DOHH2 (cell line): Measurements from ENCODE around the gene OR52D1.

ENCODE experiments used
- H3F3A ChIP-seq: fragments of 200-600 bp; sonication (generic), shearing (Covaris generic); 2 replicates; pipeline ENCODE4 v1.6.0; 2016; ENCODE audit warnings: antibody characterized with exemption, mild to moderate bottlenecking; ENCODE audit not compliant: control insufficient read depth, insufficient read depth
- H3K27ac ChIP-seq: fragments of 200-600 bp; sonication (generic); 2 replicates; pipeline ENCODE4 v1.5.1; 2014; ENCODE audit warnings: low read depth, mild to moderate bottlenecking, low read length, moderate library complexity
- H3K27me3 ChIP-seq: fragments of 200-600 bp; sonication (generic); 2 replicates; pipeline ENCODE4 v1.6.1; 2014; ENCODE audit warnings: mild to moderate bottlenecking, low read length, mixed read lengths; ENCODE audit not compliant: control insufficient read depth
- H3K36me3 ChIP-seq: fragments of 200-600 bp; sonication (generic); 2 replicates; pipeline ENCODE4 v1.6.1; 2014; ENCODE audit warnings: mild to moderate bottlenecking, low read length, moderate library complexity, mixed read lengths; ENCODE audit not compliant: control insufficient read depth
- H3K4me1 ChIP-seq: fragments of 200-600 bp; sonication (generic); 2 replicates; pipeline ENCODE4 v1.6.1; 2014; ENCODE audit warnings: mild to moderate bottlenecking, low read length, mixed read lengths; ENCODE audit not compliant: control insufficient read depth
- H3K4me2 ChIP-seq: fragments of 200-600 bp; sonication (generic); 2 replicates; pipeline ENCODE4 v1.6.0; 2014; ENCODE audit warnings: mild to moderate bottlenecking, low read length, moderate library complexity
- H3K4me3 ChIP-seq: fragments of 200-600 bp; sonication (generic); 2 replicates; pipeline ENCODE4 v1.5.1; 2014; ENCODE audit warnings: mild to moderate bottlenecking, low read length, mixed read lengths
- H3K79me2 ChIP-seq: fragments of 200-600 bp; sonication (generic); 2 replicates; pipeline ENCODE4 v1.6.1; 2014; ENCODE audit warnings: mild to moderate bottlenecking, low read length, mixed read lengths; ENCODE audit not compliant: control insufficient read depth
- H3K9me2 ChIP-seq: fragments of 200-600 bp; sonication (generic); replicated peaks from 2 replicates; pipeline ENCODE4 v1.6.1; 2014; ENCODE audit warnings: mild to moderate bottlenecking, low read length, mixed read lengths; ENCODE audit not compliant: control insufficient read depth
- H3K9me3 ChIP-seq: fragments of 200-600 bp; sonication (generic); 2 replicates; pipeline ENCODE4 v1.6.1; 2014; ENCODE audit warnings: antibody characterized with exemption, low read length, mixed read lengths; ENCODE audit not compliant: control insufficient read depth, insufficient read depth
- H4K20me1 ChIP-seq: fragments of 200-600 bp; sonication (generic); 2 replicates; pipeline ENCODE4 v1.6.0; 2014; ENCODE audit warnings: low read depth, mild to moderate bottlenecking, antibody characterized with exemption, low read length, moderate library complexity; ENCODE audit not compliant: control insufficient read depth, insufficient read depth
- EZH2phosphoT487 ChIP-seq: fragments of 200-600 bp; sonication (generic); IDR thresholded peaks from 2 replicates; pipeline ENCODE4 v1.6.1; 2017; ENCODE audit warnings: borderline replicate concordance, mild to moderate bottlenecking, antibody characterized with exemption, low read length, moderate library complexity, mixed read lengths
- TF ChIP-seq, protein P1 (sequence below): fragments of 200-600 bp; sonication (generic); IDR thresholded peaks from one replicate; pipeline ENCODE4 v1.5.1; 2014; ENCODE audit warnings: antibody characterized with exemption, mild to moderate bottlenecking, low read depth, low read length; ENCODE audit not compliant: poor library complexity, severe bottlenecking

OR52D1 gene

DNA sequence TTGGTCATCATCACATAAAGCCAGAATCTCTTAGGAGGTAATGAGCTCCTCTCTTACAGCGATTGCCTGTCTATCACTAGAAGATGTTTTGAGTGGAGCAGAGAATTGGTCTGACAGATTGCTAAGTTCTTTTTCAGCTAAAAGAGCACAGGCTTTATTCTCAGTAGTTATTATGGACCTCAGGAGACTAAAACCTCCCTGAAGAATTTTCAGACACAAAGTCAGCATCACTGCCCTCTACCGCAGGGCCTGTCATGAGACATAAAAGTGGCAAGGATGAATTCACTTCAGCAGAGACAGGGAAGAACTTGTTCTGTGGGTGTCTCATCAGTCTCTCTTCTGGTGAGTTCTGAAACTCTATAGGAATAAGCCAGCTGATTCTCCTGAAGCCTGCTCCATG lies 39.5 kb upstream of the OR52D1 start, which contains the start of gene OR51I2:
Gene OR51I2 (plus strand): TSS at position 301 of the 400 bp plus-strand sequence. CDS start 4,166 bp downstream, outside the sequence.
- Histone ChIP-seq H3K27ac (no peak within 1 kb of the TSS), H3F3A (no peaks in the 10 kb centered on the region), H3K4me2 (no peak within 1 kb of the TSS), H3K9me2 (no peaks in the 10 kb centered on the region), H3K79me2 (no peaks in the 10 kb centered on the region), H3K9me3 (no peaks in the 10 kb centered on the region), H3K4me3 (no peak within 1 kb of the TSS), H3K27me3 (no peaks in the 10 kb centered on the region), H4K20me1 (no peaks in the 10 kb centered on the region), H3K36me3 (no peaks in the 10 kb centered on the region), H3K4me1 (no peaks in the 10 kb centered on the region)
- no peak for TF ChIP-seq EZH2phosphoT487
- TF ChIP-seq, protein P1, sequence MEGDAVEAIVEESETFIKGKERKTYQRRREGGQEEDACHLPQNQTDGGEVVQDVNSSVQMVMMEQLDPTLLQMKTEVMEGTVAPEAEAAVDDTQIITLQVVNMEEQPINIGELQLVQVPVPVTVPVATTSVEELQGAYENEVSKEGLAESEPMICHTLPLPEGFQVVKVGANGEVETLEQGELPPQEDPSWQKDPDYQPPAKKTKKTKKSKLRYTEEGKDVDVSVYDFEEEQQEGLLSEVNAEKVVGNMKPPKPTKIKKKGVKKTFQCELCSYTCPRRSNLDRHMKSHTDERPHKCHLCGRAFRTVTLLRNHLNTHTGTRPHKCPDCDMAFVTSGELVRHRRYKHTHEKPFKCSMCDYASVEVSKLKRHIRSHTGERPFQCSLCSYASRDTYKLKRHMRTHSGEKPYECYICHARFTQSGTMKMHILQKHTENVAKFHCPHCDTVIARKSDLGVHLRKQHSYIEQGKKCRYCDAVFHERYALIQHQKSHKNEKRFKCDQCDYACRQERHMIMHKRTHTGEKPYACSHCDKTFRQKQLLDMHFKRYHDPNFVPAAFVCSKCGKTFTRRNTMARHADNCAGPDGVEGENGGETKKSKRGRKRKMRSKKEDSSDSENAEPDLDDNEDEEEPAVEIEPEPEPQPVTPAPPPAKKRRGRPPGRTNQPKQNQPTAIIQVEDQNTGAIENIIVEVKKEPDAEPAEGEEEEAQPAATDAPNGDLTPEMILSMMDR, result no peak

GRCh38 chr11:5449432-5449831 lies 39.1 kb upstream of the OR52D1 start:
- TF ChIP-seq, protein P1, result no peak
- no peak for TF ChIP-seq EZH2phosphoT487
- Histone ChIP-seq H3K9me3 (no peaks in the 10 kb centered on the region), H3K27ac (no peak overlapping the region), H3K9me2 (no peaks in the 10 kb centered on the region), H3K27me3 (no peaks in the 10 kb centered on the region), H3K4me1 (no peaks in the 10 kb centered on the region), H4K20me1 (no peaks in the 10 kb centered on the region), H3K4me3 (no peak overlapping the region), H3F3A (no peaks in the 10 kb centered on the region), H3K36me3 (no peaks in the 10 kb centered on the region), H3K4me2 (no peak overlapping the region), H3K79me2 (no peaks in the 10 kb centered on the region)

DNA sequence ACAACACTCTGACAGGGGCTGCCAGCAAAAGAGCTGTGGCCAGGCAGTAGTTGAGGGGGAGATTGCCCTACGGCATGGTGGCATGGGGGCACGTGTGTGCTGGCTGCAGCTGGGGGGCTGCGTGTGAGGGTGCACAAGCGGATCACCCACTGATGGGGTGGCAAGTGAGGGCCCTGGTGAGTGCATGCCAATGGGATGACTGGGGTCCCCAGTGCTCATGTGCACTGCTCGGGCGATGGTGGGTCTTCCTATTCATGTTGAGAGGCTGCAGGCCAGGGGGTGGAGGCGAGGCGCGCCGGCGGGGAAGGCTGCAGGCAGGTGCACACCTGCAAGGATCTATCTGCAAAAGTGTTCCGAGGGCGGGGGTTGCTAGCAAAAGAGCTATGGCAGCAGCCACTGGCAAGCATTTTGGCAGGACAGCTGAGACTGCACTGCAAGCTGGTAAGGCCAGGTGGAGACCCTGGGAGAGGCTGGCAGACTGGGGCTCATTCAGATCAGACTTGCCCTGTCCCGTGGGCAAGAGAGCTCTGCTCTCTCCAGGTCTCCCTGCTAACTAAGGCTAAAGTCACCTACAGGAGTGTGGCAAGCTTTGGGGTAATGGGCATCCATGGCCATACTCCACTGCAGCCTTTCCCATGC lies 27.4 kb upstream of the OR52D1 start:
- no peaks in the 10 kb centered on the region for H3F3A ChIP-seq
- H3K79me2 ChIP-seq, result no peaks in the 10 kb centered on the region
- no peaks in the 10 kb centered on the region for H3K9me2 ChIP-seq
- no peak overlapping the region for H3K4me2 ChIP-seq
- no peaks in the 10 kb centered on the region for H3K4me1 ChIP-seq
- H3K27me3 ChIP-seq, result no peaks in the 10 kb centered on the region
- no peak for TF ChIP-seq EZH2phosphoT487
- H4K20me1 ChIP-seq, result no peaks in the 10 kb centered on the region
- no peak overlapping the region for H3K27ac ChIP-seq
- H3K4me3 ChIP-seq, result no peak overlapping the region
- no peaks in the 10 kb centered on the region for H3K36me3 ChIP-seq
- no peaks in the 10 kb centered on the region for H3K9me3 ChIP-seq

DNA sequence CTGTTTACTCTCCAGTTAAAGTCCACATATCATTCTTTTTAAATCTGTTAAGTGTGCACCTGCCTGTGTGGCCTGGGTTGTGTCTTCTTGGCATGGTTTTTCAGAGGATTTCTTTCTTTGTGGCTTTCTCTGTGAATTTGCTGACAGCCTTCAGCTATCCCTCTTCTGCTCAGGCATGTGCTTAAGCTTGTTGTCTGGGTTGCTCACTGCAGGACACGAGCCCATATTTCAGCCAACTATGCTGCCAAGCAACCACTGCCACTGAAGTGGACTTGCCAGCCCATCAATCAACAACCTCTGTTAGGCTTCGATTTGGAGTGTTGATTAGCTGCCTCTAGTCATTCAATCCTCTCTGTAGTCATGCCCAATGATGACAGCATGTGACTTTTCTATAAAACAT lies 21.0 kb upstream of the OR52D1 start:
- H3K9me3 ChIP-seq, result no peaks in the 10 kb centered on the region
- no peak for TF ChIP-seq EZH2phosphoT487
- TF ChIP-seq, protein P1, result no peak
- no peak overlapping the region for H3K27ac ChIP-seq
- H3K4me1 ChIP-seq, result no peaks in the 10 kb centered on the region
- no peaks in the 10 kb centered on the region for H3K79me2 ChIP-seq
- H3K4me3 ChIP-seq, result no peak overlapping the region
- no peaks in the 10 kb centered on the region for H4K20me1 ChIP-seq
- no peaks in the 10 kb centered on the region for H3K27me3 ChIP-seq
- H3K36me3 ChIP-seq, result no peaks in the 10 kb centered on the region
- no peak overlapping the region for H3K4me2 ChIP-seq
- H3F3A ChIP-seq, result no peaks in the 10 kb centered on the region
- H3K9me2 ChIP-seq, result no peaks in the 10 kb centered on the region
